ENCODE results near the gene ZNF526. TPM values are rescaled to one million over a fixed set of nuclear protein-coding genes. Genes with fewer than 3 reads are reported as not detected.

Gene ZNF526
- total RNA-seq, 1 donor = 20.3 TPM

GRCh38 chr19:42185277-42185676 is 34.8 kb upstream of the ZNF526 start:
- no peak overlapping the region for H3K4me3 ChIP-seq (ENCODE audit: low read depth, low read length)
- no peak for TF ChIP-seq CTCF (IDR thresholded peaks at IDR 0.05; ENCODE audit: insufficient read depth, low read depth, low read length)
- DNase-seq (ENCODE audit: low read depth) = no peak

GRCh38 chr19:42188665-42189064 is 31.4 kb upstream of the ZNF526 start:
- no peak for DNase-seq (ENCODE audit: low read depth)
- H3K4me3 ChIP-seq (ENCODE audit: low read depth, low read length) = no peak overlapping the region
- no peak for TF ChIP-seq CTCF (IDR thresholded peaks at IDR 0.05; ENCODE audit: insufficient read depth, low read depth, low read length)

- no peak for DNase-seq (ENCODE audit: low read depth)
- no peak for TF ChIP-seq CTCF (IDR thresholded peaks at IDR 0.05; ENCODE audit: insufficient read depth, low read depth, low read length)
- H3K4me3 ChIP-seq (ENCODE audit: low read depth, low read length) = no peak overlapping the region
Measured at GRCh38 chr19:42189133-42189532, 31.0 kb upstream of the ZNF526 start.

- TF ChIP-seq CTCF (IDR thresholded peaks at IDR 0.05; ENCODE audit: insufficient read depth, low read depth, low read length) = no peak
- no peak overlapping the region for H3K4me3 ChIP-seq (ENCODE audit: low read depth, low read length)
- no peak for DNase-seq (ENCODE audit: low read depth)
Measured at GRCh38 chr19:42191330-42191729, 28.8 kb upstream of the ZNF526 start.

GRCh38 chr19:42191855-42192254 is 28.3 kb upstream of the ZNF526 start:
- DNase-seq (ENCODE audit: low read depth) = peak; percentile 56
- no peak for TF ChIP-seq CTCF (IDR thresholded peaks at IDR 0.05; ENCODE audit: insufficient read depth, low read depth, low read length)
- no peak overlapping the region for H3K4me3 ChIP-seq (ENCODE audit: low read depth, low read length)

GRCh38 chr19:42193294-42193693 is 26.8 kb upstream of the ZNF526 start:
- TF ChIP-seq CTCF (IDR thresholded peaks at IDR 0.05; ENCODE audit: insufficient read depth, low read depth, low read length) = no peak
- DNase-seq (ENCODE audit: low read depth) = no peak
- no peak overlapping the region for H3K4me3 ChIP-seq (ENCODE audit: low read depth, low read length)

GRCh38 chr19:42193706-42194105 is 26.4 kb upstream of the ZNF526 start:
- no peak overlapping the region for H3K4me3 ChIP-seq (ENCODE audit: low read depth, low read length)
- DNase-seq (ENCODE audit: low read depth) = no peak
- TF ChIP-seq CTCF (IDR thresholded peaks at IDR 0.05; ENCODE audit: insufficient read depth, low read depth, low read length) = no peak
